Naive B cell (primary cell): ENCODE data around the gene SPDYA. TPM values are rescaled to one million over a fixed set of nuclear protein-coding genes. Genes with fewer than 3 reads are reported as not detected.
A peak's percentile ranks its signal among the peaks of the same experiment; 100 is the strongest.

Experiments
- ATAC-seq, 2 donors: fragments of 150-1000 bp; cut with Tn5 transposase; 2 replicates each; pipeline ENCODE4 v1.10.0; 2021; ENCODE audit warnings: low read depth in 2 of 2, mild to moderate bottlenecking in 2 of 2, moderate library complexity in 2 of 2
- DNase-seq: peaks from one replicate; pipeline ENCODE4 v3.0.0; 2022
- H3K27ac Mint-ChIP-seq, 6 donors: one replicate each; pipeline ENCODE4 v1.8.0; 2020 to 2022; ENCODE audit warnings: mild to moderate bottlenecking in 6 of 6, mixed read lengths in 6 of 6, moderate library complexity in 5 of 6, inconsistent platforms in 2 of 6
- H3K27me3 Mint-ChIP-seq, 3 donors: one replicate each; pipeline ENCODE4 v1.8.0; 2021 to 2022; ENCODE audit warnings: mixed read lengths in 3 of 3, mild to moderate bottlenecking in 1 of 3
- H3K36me3 Mint-ChIP-seq, 2 donors: one replicate each; pipeline ENCODE4 v1.8.0; 2020 to 2022; ENCODE audit warnings: mixed read lengths in 2 of 2, inconsistent platforms in 1 of 2, mild to moderate bottlenecking in 1 of 2
- H3K4me1 Mint-ChIP-seq, 3 donors: one replicate each; pipeline ENCODE4 v1.8.0; 2020 to 2022; ENCODE audit warnings: mixed read lengths in 3 of 3, inconsistent platforms in 1 of 3, mild to moderate bottlenecking in 1 of 3, moderate library complexity in 1 of 3
- H3K4me3 Mint-ChIP-seq, 8 donors: one replicate each; pipeline ENCODE4 v1.8.0; 2020 to 2022; ENCODE audit warnings: mild to moderate bottlenecking in 8 of 8, mixed read lengths in 8 of 8, moderate library complexity in 8 of 8, inconsistent platforms in 2 of 8
- H3K9me3 Mint-ChIP-seq, 7 donors: one replicate each; pipeline ENCODE4 v1.8.0; 2020 to 2022; ENCODE audit warnings: mixed read lengths in 7 of 7, mild to moderate bottlenecking in 5 of 7, inconsistent platforms in 2 of 7, moderate library complexity in 1 of 7
- polyA plus RNA-seq, 6 donors: library from polyadenylated mRNA; unstranded; fragments of 300-500 nt; fragmentation: Illumina TruSeq; gene quantifications; one replicate each; pipeline ENCODE4 v1.2.3, GENCODE V29; 2021; ENCODE audit warnings: low read depth in 6 of 6

The SPDYA gene
- polyA plus RNA-seq, 6 donors from 2014 or later: 0.29 to 0.41 (median 0.37) TPM; not detected in 3

GRCh38 chr2:28842042-28842441, 31.4 kb downstream of the SPDYA start:
- Mint-ChIP-seq H3K27ac (no peak overlapping the region), H3K4me1 (no peaks in the 10 kb centered on the region), H3K27me3 (no peaks in the 10 kb centered on the region), H3K9me3 (no peaks in the 10 kb centered on the region), H3K4me3 (no peak overlapping the region), H3K36me3 (no peaks in the 10 kb centered on the region)
- ATAC-seq: no peak
- DNase-seq: no peak

DNA sequence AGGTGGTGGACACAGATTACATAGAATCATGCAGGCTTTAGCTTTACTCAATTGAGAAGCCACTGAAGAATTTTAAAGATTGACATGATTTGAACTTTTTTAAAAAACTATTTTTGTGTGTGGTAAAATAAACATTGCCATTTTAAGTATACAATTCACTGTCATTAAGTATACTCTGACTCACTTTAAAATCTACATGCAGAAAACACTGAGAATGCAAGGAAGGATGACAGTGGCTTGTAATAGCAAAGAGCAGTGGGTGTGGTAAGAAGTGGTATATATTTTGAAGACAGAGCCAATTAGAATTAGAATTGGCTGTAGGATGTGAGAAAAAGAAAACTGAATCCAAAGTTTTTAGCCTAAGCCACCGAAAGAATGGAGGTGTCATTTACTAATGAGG, 44.6 kb downstream of the SPDYA start:
- ATAC-seq: no peak
- Mint-ChIP-seq H3K36me3 (peaks cover 7 to 15% of the 10 kb centered on the region in 2 donors), H3K4me3 (no peak overlapping the region), H3K9me3 (no peaks in the 10 kb centered on the region), H3K27ac (peak overlapping the region in 1 of 6 donors; percentile 0), H3K4me1 (peaks cover 0 to 5% (median 0%) of the 10 kb centered on the region in 3 donors), H3K27me3 (no peaks in the 10 kb centered on the region)
- DNase-seq: no peak

- ATAC-seq (no peak), DNase-seq (no peak)
- Mint-ChIP-seq H3K9me3 (no peaks in the 10 kb centered on the region), H3K27me3 (no peaks in the 10 kb centered on the region), H3K4me1 (peaks cover 0 to 5% (median 0%) of the 10 kb centered on the region in 3 donors), H3K27ac (no peak overlapping the region), H3K36me3 (peaks cover 14 to 22% of the 10 kb centered on the region in 2 donors), H3K4me3 (no peak overlapping the region)
Observed at GRCh38 chr2:28855977-28856376, 45.3 kb downstream of the SPDYA start.

DNA sequence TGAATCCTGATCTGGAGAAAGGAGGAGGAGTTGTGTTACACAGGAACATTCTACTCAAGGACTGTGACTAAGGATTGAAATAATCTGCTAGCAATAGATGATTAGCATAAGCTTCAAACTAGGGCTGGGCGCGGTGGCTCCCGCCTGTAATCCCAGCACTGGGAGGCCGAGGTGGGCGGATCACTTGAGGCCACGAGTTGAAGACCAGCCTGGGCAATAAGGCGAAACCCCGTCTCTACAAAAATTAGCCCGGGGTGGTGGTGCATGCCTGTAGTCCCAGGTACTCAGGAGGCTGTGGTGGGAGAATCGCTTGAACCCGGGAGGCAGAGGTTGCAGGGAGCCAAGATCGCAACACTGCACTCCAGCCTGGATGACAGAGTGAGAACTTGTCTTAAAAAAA, 58.0 kb downstream of the SPDYA start:
- Mint-ChIP-seq H3K9me3 (no peaks in the 10 kb centered on the region), H3K27me3 (peaks cover 0 to 2% (median 0%) of the 10 kb centered on the region in 3 donors), H3K36me3 (peaks cover 0 to 14% of the 10 kb centered on the region in 2 donors), H3K4me3 (peak overlapping the region; percentile 62 to 99 (median 84)), H3K4me1 (peaks cover 31 to 54% (median 43%) of the 10 kb centered on the region in 3 donors), H3K27ac (peak overlapping the region in 5 of 6 donors; percentile 3 to 67 (median 28))
- ATAC-seq: no peak
- no peak for DNase-seq

DNA sequence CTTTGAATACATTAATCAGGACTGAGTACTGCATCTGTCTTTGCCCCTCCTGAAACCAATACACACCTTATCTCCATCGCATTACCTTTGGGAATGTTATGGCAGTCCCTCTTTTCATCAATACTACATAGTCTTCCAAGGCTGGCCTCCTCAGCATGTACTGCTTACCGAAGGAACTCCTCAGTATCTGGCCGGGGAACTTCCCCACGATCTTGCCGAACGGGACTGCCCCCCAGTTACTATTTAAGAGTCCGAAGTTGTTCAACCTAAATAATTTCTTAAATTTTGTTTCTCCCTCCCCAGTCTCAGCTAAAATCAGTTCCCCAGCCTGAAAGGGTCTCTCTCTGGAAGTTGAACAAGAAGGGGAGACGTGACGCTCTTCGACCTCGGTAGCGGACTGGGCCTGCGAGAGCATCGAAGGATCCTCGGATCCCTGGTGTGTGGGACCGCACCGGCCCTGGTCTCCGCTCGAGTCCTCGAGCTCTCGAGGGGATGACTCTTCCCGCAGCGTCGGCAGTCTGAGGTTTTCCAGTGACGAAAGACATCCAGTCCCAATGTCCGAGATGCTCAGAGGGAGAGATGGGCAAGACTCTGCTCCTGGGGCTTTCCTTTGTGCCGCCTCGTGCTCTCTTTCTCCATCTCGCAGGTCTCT, 59.0 kb downstream of the SPDYA start:
- ATAC-seq (peak; percentile 7 to 15), DNase-seq (no peak)
- H3K4me3 Mint-ChIP-seq: peak overlapping the region; percentile 92 to 99 (median 98)
- peak overlapping the region; percentile 94 to 100 (median 99) for H3K27ac Mint-ChIP-seq
- H3K4me1 Mint-ChIP-seq: peaks cover 24 to 47% (median 33%) of the 10 kb centered on the region in 3 donors
- H3K9me3 Mint-ChIP-seq: no peaks in the 10 kb centered on the region
- peaks cover 0 to 3% (median 0%) of the 10 kb centered on the region in 3 donors for H3K27me3 Mint-ChIP-seq
- H3K36me3 Mint-ChIP-seq: peaks cover 0 to 7% of the 10 kb centered on the region in 2 donors

GRCh38 chr2:28870146-28870891, 59.7 kb downstream of the SPDYA start, which contains the start of gene TRMT61B:
Gene TRMT61B (minus strand): TSS chr2:28870309. CDS start chr2:28870277, 32 bp downstream.
- Mint-ChIP-seq H3K9me3 (no peaks in the 10 kb centered on the region), H3K4me3 (peak within 1 kb of the TSS; percentile 92 to 99 (median 98))

GRCh38 chr2:28871620-28872019, 61.0 kb downstream of the SPDYA start:
- Mint-ChIP-seq H3K27me3 (peaks cover 9 to 15% (median 13%) of the 10 kb centered on the region in 3 donors), H3K9me3 (no peaks in the 10 kb centered on the region), H3K27ac (peak overlapping the region in 2 of 6 donors; percentile 94 to 100), H3K4me3 (peak overlapping the region; percentile 92 to 99 (median 98)), H3K36me3 (no peaks in the 10 kb centered on the region), H3K4me1 (peaks cover 15 to 37% (median 25%) of the 10 kb centered on the region in 3 donors)
- ATAC-seq (no peak), DNase-seq (no peak)

More at GRCh38 chr2:28870146-28870891, 59.7 kb downstream of the SPDYA start, which contains the start of gene TRMT61B:
- peaks cover 0 to under 1% of the 10 kb centered on the region in 2 donors for H3K36me3 Mint-ChIP-seq
- ATAC-seq (peak; percentile 92), DNase-seq (peak; percentile 95)
- H3K27ac Mint-ChIP-seq: peak within 1 kb of the TSS; percentile 94 to 100 (median 99)
- peaks cover 0 to 4% (median 2%) of the 10 kb centered on the region in 3 donors for H3K27me3 Mint-ChIP-seq
- peaks cover 17 to 41% (median 27%) of the 10 kb centered on the region in 3 donors for H3K4me1 Mint-ChIP-seq

DNA sequence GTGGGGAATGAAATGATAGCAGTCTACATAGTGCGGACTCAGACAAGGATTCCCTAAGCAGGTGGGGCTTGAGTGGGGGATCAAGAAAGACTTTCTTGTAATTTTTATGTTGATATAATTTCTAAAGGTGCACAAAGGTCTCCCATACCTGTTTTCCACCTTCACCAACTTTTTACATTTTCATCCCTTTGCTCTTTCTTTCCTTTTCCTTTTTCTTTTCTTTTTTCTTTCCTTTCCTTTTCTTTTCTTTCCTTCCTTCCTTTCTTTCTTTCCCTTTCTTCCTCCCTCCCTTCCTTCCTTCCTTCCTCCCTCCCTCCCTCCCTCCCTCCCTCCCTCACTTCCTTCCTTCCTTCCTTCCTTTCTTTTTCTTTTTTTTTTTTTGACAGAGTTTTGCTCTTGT, 69.6 kb downstream of the SPDYA start:
- H3K4me1 Mint-ChIP-seq: no peaks in the 10 kb centered on the region
- peaks cover 32 to 54% (median 40%) of the 10 kb centered on the region in 3 donors for H3K27me3 Mint-ChIP-seq
- H3K27ac Mint-ChIP-seq: no peak overlapping the region
- no peak overlapping the region for H3K4me3 Mint-ChIP-seq
- ATAC-seq (no peak), DNase-seq (no peak)
- H3K9me3 Mint-ChIP-seq: no peaks in the 10 kb centered on the region
- no peaks in the 10 kb centered on the region for H3K36me3 Mint-ChIP-seq

DNA sequence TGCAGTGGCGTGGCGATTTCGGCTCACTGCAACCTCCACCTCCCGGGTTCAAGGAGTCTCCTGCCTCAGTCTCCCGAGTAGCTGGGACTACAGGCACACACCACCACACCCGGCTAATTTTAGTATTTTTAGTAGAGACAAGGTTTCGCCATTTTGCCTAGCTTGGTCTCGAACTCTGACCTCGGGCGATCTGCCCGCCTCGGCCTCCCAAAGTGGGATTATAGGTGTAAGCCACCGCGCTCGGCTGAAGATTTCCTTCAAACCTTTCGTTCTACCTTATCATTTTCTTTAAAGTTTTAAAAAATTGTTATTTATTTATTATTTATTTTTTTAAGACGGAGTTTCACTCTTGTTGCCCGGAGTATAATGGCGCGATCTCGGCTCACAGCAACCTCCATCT, 82.9 kb downstream of the SPDYA start:
- Mint-ChIP-seq H3K4me1 (peaks cover 17 to 38% (median 28%) of the 10 kb centered on the region in 3 donors), H3K27ac (peak overlapping the region in 1 of 6 donors; percentile 58), H3K4me3 (peak overlapping the region in 6 of 8 donors; percentile 58 to 95 (median 69)), H3K27me3 (no peaks in the 10 kb centered on the region), H3K9me3 (peaks cover 0 to 3% (median 0%) of the 10 kb centered on the region in 7 donors), H3K36me3 (no peaks in the 10 kb centered on the region)
- DNase-seq (no peak), ATAC-seq (no peak)

DNA sequence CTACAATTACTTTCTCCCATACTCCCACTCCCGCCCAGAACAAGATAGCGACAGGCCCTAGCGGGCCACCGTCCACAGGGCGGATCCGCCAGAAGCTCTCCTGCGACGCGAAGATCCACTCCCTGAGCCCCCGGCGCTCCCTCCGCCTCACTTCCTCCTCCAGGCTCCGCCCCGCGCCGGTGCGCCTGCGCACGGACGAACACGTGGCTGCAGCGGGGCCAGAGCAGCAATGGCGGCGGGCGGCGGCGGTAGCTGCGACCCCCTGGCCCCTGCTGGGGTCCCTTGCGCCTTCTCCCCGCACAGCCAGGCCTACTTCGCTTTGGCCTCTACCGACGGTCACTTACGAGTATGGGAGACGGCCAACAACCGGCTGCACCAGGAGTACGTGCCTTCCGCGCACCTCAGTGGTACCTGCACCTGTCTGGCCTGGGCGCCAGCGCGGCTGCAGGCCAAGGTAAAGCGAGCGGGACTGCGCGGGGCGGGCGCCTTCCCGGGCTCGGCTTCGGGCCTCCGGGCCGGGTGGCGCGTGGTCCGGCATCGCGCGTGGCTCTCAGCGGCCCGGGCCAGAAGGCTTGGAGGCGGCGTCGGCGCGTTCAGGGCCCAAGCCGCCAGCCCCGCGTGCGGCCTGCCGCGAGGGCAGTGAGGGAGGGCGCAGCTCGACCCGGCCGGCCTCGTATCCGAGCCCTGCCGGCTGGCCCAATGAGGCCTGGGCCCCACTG, 84.0 kb downstream of the SPDYA start, which contains the start of gene WDR43:
Gene WDR43 (plus strand): TSS at position 198 of the 719 bp plus-strand sequence. CDS start 32 bp downstream, at position 230.
- ATAC-seq: peak; percentile 92 to 94
- H3K4me3 Mint-ChIP-seq: peak within 1 kb of the TSS; percentile 86 to 100 (median 98)
- H3K27ac Mint-ChIP-seq: peak within 1 kb of the TSS; percentile 87 to 97 (median 94)
- DNase-seq: peak; percentile 99
- H3K9me3 Mint-ChIP-seq: peaks cover 0 to 3% (median 0%) of the 10 kb centered on the region in 7 donors
- H3K4me1 Mint-ChIP-seq: peaks cover 24 to 45% (median 38%) of the 10 kb centered on the region in 3 donors
- H3K27me3 Mint-ChIP-seq: no peaks in the 10 kb centered on the region
- no peaks in the 10 kb centered on the region for H3K36me3 Mint-ChIP-seq

DNA sequence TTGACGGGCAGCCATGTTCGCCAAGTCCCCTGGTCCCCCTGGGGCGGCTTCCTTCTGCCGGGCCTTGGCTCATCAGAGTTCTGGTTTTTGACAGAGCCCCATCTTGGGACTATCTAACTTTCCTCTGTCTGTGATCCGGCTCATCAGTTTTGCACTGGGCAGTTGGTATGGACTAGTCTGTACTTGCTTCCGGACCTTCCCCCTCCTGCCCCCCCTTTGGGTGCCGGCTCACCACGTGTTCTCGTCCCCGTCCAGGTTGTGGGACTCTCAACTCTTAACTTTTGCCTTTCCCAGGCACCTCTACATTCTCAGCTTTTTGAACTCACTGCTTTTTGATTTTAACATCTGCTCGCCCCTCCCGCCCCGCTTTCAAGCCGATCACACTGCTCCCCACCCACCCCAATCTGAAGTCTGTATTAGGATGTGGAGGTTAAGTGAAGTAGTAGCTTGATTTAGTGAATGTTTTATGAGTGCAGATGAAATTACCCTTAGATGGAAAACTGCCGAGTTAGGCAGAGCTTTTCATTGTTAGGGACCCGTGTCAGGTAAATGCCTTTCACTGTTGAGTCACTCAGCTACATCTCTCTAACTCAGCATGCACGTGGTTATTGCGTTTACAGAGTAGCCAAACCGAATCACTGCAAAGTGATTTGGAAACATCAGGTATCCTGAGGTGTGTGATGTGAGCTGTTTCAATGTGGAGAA, 84.7 kb downstream of the SPDYA start:
- peak in 1 of 2 donors; percentile 16 for ATAC-seq
- peaks cover 24 to 51% (median 38%) of the 10 kb centered on the region in 3 donors for H3K4me1 Mint-ChIP-seq
- no peaks in the 10 kb centered on the region for H3K27me3 Mint-ChIP-seq
- peak overlapping the region; percentile 87 to 97 (median 94) for H3K27ac Mint-ChIP-seq
- no peaks in the 10 kb centered on the region for H3K36me3 Mint-ChIP-seq
- no peak for DNase-seq
- H3K9me3 Mint-ChIP-seq: peaks cover 0 to 3% (median 0%) of the 10 kb centered on the region in 7 donors
- H3K4me3 Mint-ChIP-seq: peak overlapping the region; percentile 85 to 100 (median 98)

DNA sequence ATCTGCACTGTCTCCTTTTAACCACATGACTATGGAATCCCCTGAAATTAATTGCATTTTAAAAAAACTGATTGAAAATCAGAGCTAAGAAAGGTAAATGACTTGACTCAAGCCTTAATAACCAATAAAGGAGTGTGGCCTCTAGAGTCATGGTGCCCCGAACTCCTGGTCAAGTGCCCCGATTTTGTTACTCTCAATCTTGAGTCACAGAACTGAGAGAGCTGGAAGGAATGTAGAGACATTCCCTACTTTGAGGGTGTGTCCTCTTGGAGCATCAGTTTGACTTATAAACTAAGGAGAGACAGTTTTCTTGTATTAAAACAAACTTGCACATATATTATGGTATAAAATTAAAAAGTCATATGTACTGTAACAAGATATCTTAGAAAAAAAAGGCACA, 86.3 kb downstream of the SPDYA start:
- no peak for ATAC-seq
- H3K27ac Mint-ChIP-seq: peak overlapping the region in 3 of 6 donors; percentile 29 to 59 (median 44)

More for the DNA sequence above, 86.3 kb downstream of the SPDYA start:
- H3K9me3 Mint-ChIP-seq: peaks cover 0 to 3% (median 0%) of the 10 kb centered on the region in 7 donors
- no peaks in the 10 kb centered on the region for H3K27me3 Mint-ChIP-seq
- H3K36me3 Mint-ChIP-seq: no peaks in the 10 kb centered on the region
- no peak for DNase-seq
- peaks cover 31 to 62% (median 49%) of the 10 kb centered on the region in 3 donors for H3K4me1 Mint-ChIP-seq
- H3K4me3 Mint-ChIP-seq: peak overlapping the region in 6 of 8 donors; percentile 2 to 94 (median 26)
